CD4-positive, alpha-beta T cell (primary cell): Measurements from ENCODE around the gene SCFD2. TPM values are rescaled to one million over a fixed set of nuclear protein-coding genes. Genes with fewer than 3 reads are reported as not detected.

Experiments used
- ATAC-seq: fragments of 200-7000 bp; cut with Tn5 transposase; one replicate; pipeline ENCODE4 v1.10.0; 2022; ENCODE audit warnings: mild to moderate bottlenecking; ENCODE audit not compliant: poor library complexity
- CTCF ChIA-PET: fragments of 350-600 bp; sonication (Branson Sonifier 250); formaldehyde crosslinking; loops from one replicate; lab custom pipeline; 2021; ENCODE audit warnings: antibody characterized with exemption, inconsistent platforms; lab: Charles Lee
- POLR2A ChIA-PET: fragments of 350-600 bp; sonication (Branson Sonifier 250); formaldehyde crosslinking; loops from one replicate; lab custom pipeline; 2021; ENCODE audit warnings: antibody characterized with exemption, inconsistent platforms; lab: Charles Lee
- DNase-seq, 14 experiments: peaks; one replicate each; pipeline ENCODE4 v3.0.0-alpha.2; 2013 to 2020; ENCODE audit warnings: mixed read lengths in 2 of 14
- H3K27ac ChIP-seq, 2 donors: one replicate each; pipeline versions ENCODE4 v1.5.1 to v1.7.0; 2013; ENCODE audit warnings: low read length in 2 of 2, low read depth in 1 of 2, mild to moderate bottlenecking in 1 of 2
- H3K27me3 ChIP-seq, 2 experiments: 1 replicate in 1 of 2; 2 replicates in 1 of 2; pipeline versions ENCODE4 v1.6.1 to v1.7.0; 2013; ENCODE audit warnings: low read length in 2 of 2, control low read depth in 1 of 2, mild to moderate bottlenecking in 1 of 2, moderate library complexity in 1 of 2; ENCODE audit not compliant: insufficient read depth in 2 of 2, control insufficient read depth in 1 of 2
- H3K36me3 ChIP-seq: one replicate; pipeline ENCODE4 v1.6.1; 2013; ENCODE audit warnings: low read length, control low read depth; ENCODE audit not compliant: insufficient read depth
- H3K4me1 ChIP-seq: one replicate; pipeline ENCODE4 v1.6.1; 2013; ENCODE audit warnings: low read length, control low read depth; ENCODE audit not compliant: insufficient read depth
- H3K4me3 ChIP-seq: one replicate; pipeline ENCODE4 v1.5.1; 2013; ENCODE audit warnings: mild to moderate bottlenecking, low read length, moderate library complexity
- H3K9me3 ChIP-seq, 2 experiments: 1 replicate in 1 of 2; 2 replicates in 1 of 2; pipeline versions ENCODE4 v1.6.1 to v1.7.0; 2013; ENCODE audit warnings: low read length in 2 of 2, mild to moderate bottlenecking in 2 of 2, control low read depth in 1 of 2, moderate library complexity in 1 of 2; ENCODE audit not compliant: control insufficient read depth in 1 of 2, insufficient read depth in 1 of 2
- H3K27ac Mint-ChIP-seq: one replicate; pipeline ENCODE4 v1.8.0; 2020; ENCODE audit warnings: mixed read lengths
- H3K27me3 Mint-ChIP-seq: one replicate; pipeline ENCODE4 v1.8.0; 2021; ENCODE audit warnings: mixed read lengths
- H3K36me3 Mint-ChIP-seq: one replicate; pipeline ENCODE4 v1.8.0; 2021; ENCODE audit warnings: low read depth, mixed read lengths
- H3K4me1 Mint-ChIP-seq: one replicate; pipeline ENCODE4 v1.8.0; 2021; ENCODE audit warnings: low read depth, mixed read lengths
- H3K4me3 Mint-ChIP-seq: one replicate; pipeline ENCODE4 v1.8.0; 2020; ENCODE audit warnings: mild to moderate bottlenecking, mixed read lengths
- H3K9me3 Mint-ChIP-seq: one replicate; pipeline ENCODE4 v1.8.0; 2020; ENCODE audit warnings: mixed read lengths
- CTCF ChIP-seq: fragments of 200-600 bp; IDR thresholded peaks from one replicate; pipeline ENCODE4 v1.8.0; 2022; ENCODE audit warnings: antibody characterized with exemption, mild to moderate bottlenecking
- intact Hi-C, 2 experiments: fragments of 100-400 bp; cut with DNase I in 1 of 2; cut with micrococcal nuclease in 1 of 2; formaldehyde crosslinking; loops; one replicate each; pipeline versions ENCODE4 v1.15.1 to v1.9.0; 2023 to 2025; cut with DNase I, micrococcal nuclease
- total RNA-seq, 174 experiments: library from RNA in 2 of 174; stranded (reverse) in 2 of 174; gene quantifications; one replicate each; pipeline ENCODE4 v1.2.3 and lab custom pipeline; 2021 to 2026

SCFD2 gene
- total RNA-seq, 2 experiments from 2014 or later = 15.4 to 17.6 TPM

GRCh38 chr4:52961666-52962412, 404.0 kb downstream of the SCFD2 start:
- no peak overlapping the region for H3K4me3 ChIP-seq
- Mint-ChIP-seq H3K36me3 (no peaks in the 10 kb centered on the region), H3K27me3 (no peaks in the 10 kb centered on the region), H3K9me3 (no peaks in the 10 kb centered on the region), H3K4me3 (no peak overlapping the region), H3K27ac (no peak overlapping the region), H3K4me1 (no peaks in the 10 kb centered on the region)
- intact Hi-C loops = no loop called here
- TF ChIP-seq CTCF = no peak
- DNase-seq (no peak), ATAC-seq (no peak)
- no peaks in the 10 kb centered on the region for H3K9me3 ChIP-seq
- CTCF ChIA-PET = no interaction called here
- H3K36me3 ChIP-seq = no peaks in the 10 kb centered on the region
- no peaks in the 10 kb centered on the region for H3K27me3 ChIP-seq
- H3K4me1 ChIP-seq = no peaks in the 10 kb centered on the region
- H3K27ac ChIP-seq = no peak overlapping the region
- POLR2A ChIA-PET = interaction anchor here (0.7 kb wide), 1 partner anchor 66 kb away, joined by 4 read pairs; no protein-coding TSS in a partner anchor

GRCh38 chr4:52959541-52959940, 406.3 kb downstream of the SCFD2 start:
- Mint-ChIP-seq H3K36me3 (peaks cover 5% of the 10 kb centered on the region), H3K27me3 (no peaks in the 10 kb centered on the region), H3K4me3 (no peak overlapping the region), H3K9me3 (no peaks in the 10 kb centered on the region), H3K27ac (no peak overlapping the region), H3K4me1 (no peaks in the 10 kb centered on the region)
- Histone ChIP-seq H3K4me1 (no peaks in the 10 kb centered on the region), H3K36me3 (no peaks in the 10 kb centered on the region), H3K4me3 (no peak overlapping the region), H3K9me3 (no peaks in the 10 kb centered on the region), H3K27me3 (no peaks in the 10 kb centered on the region), H3K27ac (no peak overlapping the region)
- DNase-seq (no peak), ATAC-seq (no peak)
- ChIA-PET CTCF (no interaction called here), POLR2A (no interaction called here)
- intact Hi-C loops = no loop called here
- no peak for TF ChIP-seq CTCF

DNA sequence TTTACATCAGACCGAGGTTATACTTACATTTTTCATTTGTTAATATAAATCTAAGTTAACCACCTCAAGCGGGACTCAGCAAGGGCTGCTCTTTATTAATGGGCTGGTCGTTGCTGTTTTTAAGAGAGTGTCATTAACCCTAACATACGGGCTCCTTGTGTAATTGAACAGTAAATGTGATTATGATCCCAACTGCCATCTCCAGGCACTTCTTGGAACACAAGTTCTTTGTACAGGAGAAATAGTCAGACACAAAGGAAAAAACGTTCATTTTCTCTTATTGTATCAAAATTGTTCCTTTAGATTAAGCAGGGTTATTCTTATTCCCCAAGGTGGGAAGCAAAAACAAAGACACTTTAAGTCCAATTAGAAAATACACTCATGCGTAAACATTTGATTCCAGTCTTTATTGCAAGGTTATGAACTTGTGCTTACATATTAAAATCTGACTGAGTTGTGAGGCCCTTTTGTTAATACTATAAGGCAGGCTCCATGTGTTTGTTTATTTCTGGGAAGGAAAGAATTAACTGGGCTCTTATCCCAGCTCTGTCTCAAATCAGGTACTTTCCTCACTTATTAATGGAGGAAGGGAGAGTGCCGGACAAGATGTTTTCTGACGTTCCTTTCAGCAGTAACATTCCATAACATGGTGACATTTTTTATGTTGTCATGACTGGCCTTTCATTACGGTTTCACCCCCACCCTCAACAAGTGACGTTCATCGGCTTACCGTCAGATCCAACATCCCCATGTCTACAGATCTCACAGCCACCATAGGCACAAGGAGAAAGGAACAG, 407.8 kb downstream of the SCFD2 start:
- DNase-seq = no peak
- Mint-ChIP-seq H3K9me3 (no peaks in the 10 kb centered on the region), H3K36me3 (peaks cover 5% of the 10 kb centered on the region), H3K27ac (no peak overlapping the region), H3K4me1 (no peaks in the 10 kb centered on the region), H3K4me3 (no peak overlapping the region), H3K27me3 (no peaks in the 10 kb centered on the region)
- Histone ChIP-seq H3K4me3 (no peak overlapping the region), H3K4me1 (no peaks in the 10 kb centered on the region), H3K27me3 (no peaks in the 10 kb centered on the region), H3K27ac (no peak overlapping the region), H3K9me3 (no peaks in the 10 kb centered on the region), H3K36me3 (no peaks in the 10 kb centered on the region)
- intact Hi-C loops = no loop called here
- ChIA-PET POLR2A (no interaction called here), CTCF (no interaction called here)
- no peak for ATAC-seq
- TF ChIP-seq CTCF = no peak
